Erythroblast (primary cell): ENCODE measurements around the gene JUNB.

Experiments used
- GATA1 ChIP-seq: IDR thresholded peaks from 2 replicates; pipeline ENCODE4 v1.6.1; 2011; ENCODE audit warnings: low read depth, mild to moderate bottlenecking, control low read depth, low read length, moderate library complexity
- POLR2A ChIP-seq: IDR thresholded peaks from 2 replicates; pipeline ENCODE4 v1.6.1; 2011; ENCODE audit warnings: mild to moderate bottlenecking, low read length

- no peak for TF ChIP-seq POLR2A
- TF ChIP-seq GATA1 = no peak
Observed at GRCh38 chr19:12750851-12751250, 40.4 kb upstream of the JUNB start.
